Measurements from ENCODE around the gene CNGA3.

CNGA3 gene

DNA sequence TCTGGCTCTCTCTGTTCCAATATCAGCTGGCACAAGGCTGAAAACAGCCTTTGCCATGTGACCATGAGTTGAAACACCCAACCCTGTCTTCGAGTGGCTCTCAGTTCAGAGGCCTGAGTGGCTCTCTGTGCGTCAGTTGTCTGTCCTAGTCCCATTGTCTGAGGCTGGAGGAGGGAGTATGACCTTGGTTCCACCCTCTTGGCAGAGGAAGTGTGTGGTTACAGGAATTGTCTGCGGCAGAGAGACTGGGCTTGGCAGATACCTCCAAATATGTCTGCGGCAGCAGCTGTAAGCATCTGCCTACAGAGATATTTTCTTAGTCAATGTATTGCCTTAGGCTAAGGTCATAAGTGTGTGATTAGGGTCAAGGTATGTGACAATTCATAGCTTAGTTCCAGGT lies 32.6 kb downstream of the CNGA3 start:
- DNase-seq: no peak

DNA sequence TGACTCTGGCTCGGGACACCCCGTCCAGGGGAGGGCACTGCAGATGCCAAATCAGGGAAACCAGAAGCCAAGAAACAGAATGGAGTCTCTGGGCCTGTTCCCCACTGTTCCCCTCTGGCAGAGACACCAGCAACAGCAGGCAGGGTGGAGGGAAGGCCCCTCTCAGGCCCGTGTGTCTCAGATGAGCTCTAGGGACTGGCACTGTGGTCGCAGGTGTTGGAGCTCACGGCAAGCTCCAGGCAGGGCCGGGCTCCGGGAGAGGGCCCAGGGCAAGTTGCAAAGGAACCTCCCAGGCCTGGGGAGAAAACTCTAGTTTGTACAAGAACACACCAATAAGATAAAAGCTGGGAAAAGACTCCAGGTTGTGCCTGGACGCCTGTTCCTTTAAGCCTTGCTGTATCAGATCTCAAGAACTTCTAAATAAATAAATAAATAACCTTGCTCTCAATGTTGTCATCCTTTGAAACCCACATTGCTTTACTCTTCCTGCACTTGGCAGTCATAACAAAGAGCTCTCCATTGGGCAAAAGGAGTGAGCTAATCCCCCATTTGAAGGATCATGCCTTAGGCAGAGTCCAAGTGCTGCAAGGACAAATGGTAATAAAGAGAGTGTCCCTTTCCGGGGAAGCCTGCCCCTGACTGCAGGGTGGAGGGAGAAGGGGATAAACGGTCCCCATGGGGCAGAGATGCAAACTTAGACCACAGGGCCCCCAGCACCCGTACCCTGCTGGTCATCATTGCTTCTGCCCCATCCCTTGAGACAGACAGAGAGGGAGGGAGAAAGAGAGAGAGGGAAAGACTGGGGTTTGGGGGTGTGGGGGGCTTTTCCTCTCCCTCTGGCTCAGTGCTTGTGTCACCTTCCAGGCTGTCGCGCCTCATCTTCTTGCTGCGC lies 33.3 kb downstream of the CNGA3 start:
- DNase-seq: no peak

DNA sequence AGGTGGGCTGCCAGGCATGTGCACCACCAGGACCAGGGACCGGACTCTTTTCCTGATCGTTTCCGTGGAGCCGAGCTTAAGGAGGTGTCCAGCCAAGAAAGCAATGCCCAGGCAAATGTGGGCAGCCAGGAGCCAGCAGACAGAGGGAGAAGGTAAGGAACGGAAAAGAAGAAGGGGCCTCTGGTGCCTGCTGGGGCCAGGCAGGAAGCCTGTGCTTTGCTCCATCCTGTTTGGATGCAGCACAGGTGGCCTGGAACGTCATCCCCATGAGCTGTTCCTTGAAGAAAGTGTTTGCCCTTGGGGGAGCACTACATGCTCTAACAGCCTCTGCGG lies 33.9 kb downstream of the CNGA3 start:
- DNase-seq: no peak

DNA sequence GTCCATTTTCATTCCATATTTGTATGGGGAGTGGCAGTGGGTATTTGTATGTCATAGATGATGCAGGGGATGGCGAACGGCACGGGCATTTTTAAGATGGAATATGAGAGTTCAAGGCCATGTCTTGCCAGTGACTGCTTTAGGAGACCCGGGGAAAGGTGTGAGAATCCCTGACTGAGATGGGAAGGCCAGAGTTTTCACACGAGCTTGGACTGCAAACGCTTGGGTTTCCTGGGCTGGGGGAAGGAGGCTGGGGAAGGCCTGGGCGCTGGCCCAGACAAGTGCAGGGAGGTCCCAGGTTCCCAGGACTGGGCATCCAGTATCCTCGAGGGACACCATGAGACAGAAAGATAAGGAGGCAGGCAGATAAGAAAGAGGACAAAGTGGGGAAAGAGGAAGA lies 35.2 kb downstream of the CNGA3 start:
- no peak for DNase-seq

DNA sequence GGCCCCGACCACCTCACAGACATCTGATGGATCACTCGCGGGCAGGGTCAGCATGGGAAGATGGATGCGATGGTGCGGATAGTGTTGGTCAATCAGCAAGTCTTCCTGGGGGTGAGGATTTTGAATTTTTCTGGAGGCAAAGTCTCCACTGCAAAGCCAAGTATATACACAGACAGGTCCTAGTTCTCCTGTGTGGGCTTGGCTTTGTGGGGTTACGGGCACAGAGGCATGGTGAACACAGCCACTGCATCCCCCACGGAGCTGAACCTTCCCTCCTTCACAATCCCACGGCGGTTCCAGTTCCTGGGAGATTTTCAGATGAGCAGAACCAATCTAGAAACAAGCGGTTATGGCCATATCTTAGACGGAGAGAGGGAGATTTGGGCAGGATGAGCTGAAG lies 35.8 kb downstream of the CNGA3 start:
- DNase-seq: no peak

- DNase-seq: no peak
These were observed 36.5 kb downstream of the CNGA3 start for GRCh38 chr2:98382739-98383138.

- DNase-seq: no peak
These were observed 36.9 kb downstream of the CNGA3 start for GRCh38 chr2:98383166-98383565.

DNA sequence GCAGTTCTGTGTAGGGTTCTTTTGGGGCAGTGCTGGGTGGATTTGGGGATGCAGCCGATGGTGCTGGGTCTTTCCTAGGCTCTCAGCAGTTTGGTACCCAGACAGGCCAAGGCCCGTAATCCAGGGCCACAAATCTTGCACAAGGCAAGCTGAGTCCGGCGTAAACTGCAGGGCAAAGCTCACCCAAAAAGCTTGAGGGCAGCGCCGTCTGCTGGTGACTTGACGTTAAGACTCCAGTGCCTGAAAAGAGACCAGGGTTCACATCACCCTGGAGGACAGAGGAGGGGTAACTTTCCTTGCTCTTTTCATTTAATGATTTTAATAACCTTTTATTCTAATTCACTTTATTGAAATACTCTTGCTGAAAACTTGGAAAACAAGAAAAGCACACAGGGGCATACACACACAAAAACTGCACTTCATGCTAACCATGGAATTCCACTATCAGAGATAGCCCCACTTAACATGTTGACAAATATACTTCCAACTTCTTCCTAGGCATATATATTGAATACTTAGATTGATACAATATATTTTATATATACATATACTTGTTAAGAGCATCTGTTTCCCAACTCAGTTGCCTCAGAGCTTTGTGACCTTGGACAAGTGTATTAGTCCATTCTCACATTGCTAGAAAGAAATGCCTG lies 38.9 kb downstream of the CNGA3 start:
- DNase-seq: peak; percentile 81

GRCh38 chr2:98387478-98387877 lies 41.2 kb downstream of the CNGA3 start:
- DNase-seq: no peak

GRCh38 chr2:98388081-98388480 lies 41.8 kb downstream of the CNGA3 start:
- DNase-seq: no peak

DNA sequence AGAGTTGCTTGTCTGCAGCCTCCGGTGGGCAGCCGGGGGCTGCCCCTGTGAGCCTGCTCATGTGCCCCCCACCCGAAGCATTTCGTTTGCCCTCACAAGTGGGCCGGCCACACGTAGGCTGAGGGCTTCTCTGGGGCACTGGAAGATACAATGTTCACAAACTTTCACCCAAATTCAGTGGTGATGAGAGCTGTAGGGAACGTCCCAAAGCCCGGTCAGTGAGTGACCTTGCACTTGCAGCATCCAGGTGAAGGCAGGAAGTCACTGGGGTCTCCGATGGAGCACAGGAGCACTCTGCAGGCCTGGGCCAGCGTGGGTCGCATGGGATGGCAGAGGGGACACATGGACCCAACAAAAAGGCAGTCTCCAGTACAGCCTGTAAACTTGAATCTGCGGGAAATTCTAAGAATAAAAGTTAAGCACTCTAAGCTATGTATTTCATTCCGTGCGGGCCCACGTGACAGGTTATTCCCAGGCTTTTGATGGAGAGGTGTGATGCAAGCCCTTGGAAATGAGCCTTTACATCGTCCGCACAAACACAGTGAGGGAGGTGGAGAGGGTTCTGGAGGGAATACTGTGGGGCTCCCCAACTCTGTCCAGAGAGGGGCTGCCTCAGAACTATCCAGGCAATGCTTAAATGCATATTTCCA lies 42.5 kb downstream of the CNGA3 start:
- no peak for DNase-seq

DNA sequence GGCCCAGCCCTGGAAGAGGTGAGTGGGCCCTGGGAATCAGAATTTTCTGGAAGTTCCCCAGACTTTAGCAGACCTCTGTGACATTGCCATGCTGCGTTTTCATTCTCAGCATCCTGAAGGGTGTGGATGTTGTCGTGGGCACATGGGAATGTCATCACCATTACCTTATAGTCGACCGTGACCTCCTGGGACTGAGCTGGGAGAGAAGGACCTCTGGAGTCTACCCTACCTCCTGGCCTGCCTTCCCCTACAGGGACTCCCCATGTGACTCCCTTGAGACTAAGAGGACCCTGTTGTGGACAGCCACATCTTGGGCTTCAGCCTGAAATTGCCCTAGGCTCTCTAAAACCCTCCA lies 43.0 kb downstream of the CNGA3 start:
- DNase-seq: no peak

DNA sequence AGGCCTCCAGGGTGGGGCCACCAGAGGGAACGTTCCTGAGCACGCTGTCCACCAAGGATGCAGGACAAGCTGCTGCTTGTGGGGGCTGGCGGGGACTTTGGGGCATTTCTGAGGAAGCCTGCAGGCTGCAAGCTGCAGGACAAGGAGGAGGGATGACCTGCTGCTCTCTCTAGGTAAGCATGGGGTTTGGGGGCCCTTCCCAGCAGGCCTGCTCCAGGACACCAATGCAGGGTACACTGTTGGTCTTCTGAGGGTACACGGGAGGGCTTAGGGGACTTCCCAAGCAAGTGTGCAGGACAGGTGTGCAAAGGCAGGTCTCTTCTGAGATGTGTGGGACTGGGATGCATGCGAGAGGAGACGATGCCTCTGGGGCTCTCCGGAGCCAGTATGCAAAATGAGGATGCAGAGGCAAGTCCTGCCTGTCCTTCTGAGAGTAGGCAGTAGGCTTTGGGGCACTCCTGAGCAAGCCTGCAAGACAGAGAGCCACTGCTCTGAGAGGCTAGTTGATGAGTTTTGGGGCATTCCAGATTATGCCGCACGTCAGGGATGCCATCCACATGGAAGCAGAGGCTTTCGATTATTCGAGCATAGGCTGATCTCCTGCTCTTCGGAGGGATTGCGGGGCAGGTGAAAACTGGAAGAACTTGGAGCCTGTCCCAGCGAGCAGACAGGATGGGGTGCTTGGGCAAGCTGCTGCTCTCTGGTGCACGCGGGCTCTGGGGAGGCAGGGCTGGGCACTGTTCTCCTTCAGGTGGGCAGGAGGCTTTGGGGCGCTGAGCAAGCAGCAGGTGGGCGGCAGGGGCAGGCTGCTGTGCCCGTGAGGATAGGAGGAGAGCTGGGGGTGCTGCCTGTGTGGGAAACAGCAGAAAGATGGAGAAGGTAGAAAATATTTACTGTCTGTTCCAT lies 44.6 kb downstream of the CNGA3 start:
- no peak for DNase-seq

DNA sequence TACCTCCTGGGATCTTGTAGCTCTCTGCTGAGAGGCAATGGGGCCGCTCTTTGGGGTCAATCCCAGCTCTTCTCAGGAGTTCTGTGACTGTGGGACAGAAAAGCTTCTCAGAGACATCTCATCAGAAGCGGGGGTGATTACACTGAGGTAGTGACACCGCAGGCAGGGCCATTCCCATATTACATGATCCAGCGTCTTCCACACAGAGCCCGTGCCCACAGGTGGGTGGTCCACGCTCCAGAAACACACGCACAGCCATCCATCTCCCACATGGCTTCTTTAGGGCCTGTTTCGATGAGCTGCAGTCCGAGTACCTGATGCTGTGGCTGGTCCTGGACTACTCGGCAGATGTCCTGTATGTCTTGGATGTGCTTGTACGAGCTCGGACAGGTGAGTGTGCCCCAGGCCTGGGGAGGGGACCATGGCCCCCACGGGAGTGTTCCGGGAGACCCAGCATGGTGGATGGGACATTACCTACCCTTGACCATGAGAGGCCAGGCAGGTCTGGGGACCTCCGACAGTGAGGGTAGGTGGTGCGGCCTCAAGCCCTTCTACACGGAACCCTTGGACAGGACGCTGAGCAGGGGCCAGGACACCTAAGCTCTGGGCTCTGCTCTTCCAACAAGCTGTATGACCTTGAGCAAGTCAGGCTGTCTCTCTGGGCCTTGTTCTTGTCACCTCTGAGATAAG lies 45.5 kb downstream of the CNGA3 start:
- no peak for DNase-seq

DNA sequence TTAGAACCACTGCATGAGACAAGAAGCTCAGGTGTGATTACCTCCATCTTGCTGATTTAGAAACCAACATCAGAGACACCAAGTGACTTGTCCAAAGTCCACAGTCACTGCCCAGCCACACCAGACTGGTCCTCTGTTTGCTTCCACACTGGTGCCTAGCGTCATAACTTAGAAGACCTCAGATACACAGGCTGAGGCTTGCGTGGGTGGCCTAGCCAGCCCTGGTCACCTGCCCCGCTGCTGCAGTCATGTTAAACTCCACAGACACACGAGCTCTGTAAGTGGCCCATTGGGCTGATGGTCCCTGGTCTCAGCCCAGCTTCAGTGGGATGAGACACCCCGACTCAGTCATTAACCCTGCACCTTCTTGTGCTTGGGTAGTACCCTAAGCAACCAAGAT lies 47.1 kb downstream of the CNGA3 start:
- DNase-seq: no peak

DNA sequence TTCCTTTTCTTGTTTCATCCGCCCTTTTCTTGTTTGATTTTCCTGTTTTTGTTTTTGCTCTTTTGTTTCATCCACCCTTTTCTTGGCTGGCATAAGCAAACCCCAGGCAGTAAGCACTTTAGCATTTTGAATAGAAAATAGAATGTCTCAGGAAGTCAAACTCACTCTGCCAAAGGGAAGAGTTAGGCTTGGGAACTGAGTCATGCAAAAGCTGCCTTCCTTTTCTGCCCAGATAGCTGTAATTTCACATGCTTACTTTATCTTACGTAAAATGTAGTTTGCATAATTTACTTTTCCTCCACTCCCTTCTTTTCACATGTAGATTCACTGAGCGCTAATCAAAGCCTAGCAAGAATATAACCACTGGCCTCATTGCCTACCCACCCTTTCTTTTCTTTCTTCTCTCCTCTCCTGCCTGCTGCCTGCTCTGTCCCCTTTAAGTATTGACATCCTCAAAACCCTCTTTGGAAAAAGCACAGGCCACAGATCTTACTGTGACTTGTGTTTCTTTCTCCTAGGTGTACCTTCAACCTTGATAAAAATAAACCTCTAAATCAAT lies 48.4 kb downstream of the CNGA3 start:
- no peak for DNase-seq

DNA sequence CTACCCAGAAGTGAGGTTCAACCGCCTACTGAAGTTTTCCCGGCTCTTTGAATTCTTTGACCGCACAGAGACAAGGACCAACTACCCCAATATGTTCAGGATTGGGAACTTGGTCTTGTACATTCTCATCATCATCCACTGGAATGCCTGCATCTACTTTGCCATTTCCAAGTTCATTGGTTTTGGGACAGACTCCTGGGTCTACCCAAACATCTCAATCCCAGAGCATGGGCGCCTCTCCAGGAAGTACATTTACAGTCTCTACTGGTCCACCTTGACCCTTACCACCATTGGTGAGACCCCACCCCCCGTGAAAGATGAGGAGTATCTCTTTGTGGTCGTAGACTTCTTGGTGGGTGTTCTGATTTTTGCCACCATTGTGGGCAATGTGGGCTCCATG lies 49.7 kb downstream of the CNGA3 start:
- no peak for DNase-seq

GRCh38 chr2:98396745-98397355 lies 50.6 kb downstream of the CNGA3 start:
- no peak for DNase-seq

GRCh38 chr2:98399140-98399539 lies 52.9 kb downstream of the CNGA3 start:
- DNase-seq: no peak

DNA sequence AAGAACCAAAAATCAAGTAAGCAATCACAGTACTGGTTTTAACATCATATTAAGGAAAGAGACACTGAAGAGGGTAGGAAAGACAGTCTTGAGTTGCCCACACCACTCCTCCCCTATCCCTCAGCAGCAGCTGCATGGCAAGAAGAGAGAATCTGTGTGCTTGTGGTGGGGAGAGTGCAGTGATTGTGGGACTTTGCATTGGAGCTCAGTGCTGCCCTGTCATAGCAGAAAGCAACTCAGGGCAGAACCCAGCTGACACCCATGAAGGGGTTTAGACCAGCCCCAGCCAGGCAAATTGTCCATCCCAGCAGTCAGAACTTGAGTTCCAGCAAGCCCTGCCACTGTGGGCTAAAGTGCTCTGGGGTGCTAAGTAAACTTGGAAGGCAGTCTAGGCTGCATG lies 57.6 kb downstream of the CNGA3 start:
- no peak for DNase-seq

DNA sequence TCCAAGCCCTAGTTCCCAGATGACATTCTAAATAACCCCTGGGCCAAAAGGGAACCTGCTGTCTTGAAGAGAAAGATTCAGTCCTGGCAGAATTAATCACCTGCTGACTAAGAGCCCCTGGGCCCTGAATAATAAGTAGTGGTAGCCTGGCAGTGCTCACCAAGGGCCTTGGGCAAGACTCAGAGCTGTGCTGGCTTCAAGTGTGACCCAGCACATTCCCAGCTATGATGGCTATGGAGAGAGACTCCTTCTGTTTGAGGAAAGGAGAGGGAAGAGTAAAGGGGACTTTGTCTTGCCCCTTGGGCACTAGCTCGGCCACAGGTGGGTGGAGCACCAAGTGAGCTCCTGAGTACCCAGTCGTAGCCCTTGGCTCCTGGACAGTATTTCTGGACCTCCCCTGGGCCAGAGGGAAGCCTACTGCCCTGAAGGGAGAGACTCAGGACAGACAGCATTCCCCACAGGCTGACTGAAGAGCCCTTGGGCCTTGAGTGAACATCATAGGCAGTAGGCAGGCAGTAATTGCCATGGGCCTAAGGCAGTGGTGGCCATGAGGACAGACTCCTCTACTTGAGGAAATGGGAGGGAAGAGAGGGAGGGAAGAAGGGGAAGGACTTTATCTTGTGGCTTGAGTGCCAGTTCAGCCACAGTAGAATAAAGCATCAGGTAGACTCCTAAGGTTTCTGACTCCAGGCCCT lies 58.4 kb downstream of the CNGA3 start:
- no peak for DNase-seq

All from retina (tissue), 1 donor.